ENCODE results near the gene RCOR1.
"Not testable (repeated sequence)": the region's sequence is repeated elsewhere in the genome, so short reads cannot be mapped to it uniquely, and the experiment has no call there.

Gene RCOR1

GRCh38 chr14:102629808-102630350, 37.4 kb downstream of the RCOR1 start:
- no peak for DNase-seq (ENCODE audit: low read depth, low spot score)

- no peak for DNase-seq (ENCODE audit: low read depth, low spot score)
These were observed 38.0 kb downstream of the RCOR1 start for GRCh38 chr14:102630405-102630804.

DNA sequence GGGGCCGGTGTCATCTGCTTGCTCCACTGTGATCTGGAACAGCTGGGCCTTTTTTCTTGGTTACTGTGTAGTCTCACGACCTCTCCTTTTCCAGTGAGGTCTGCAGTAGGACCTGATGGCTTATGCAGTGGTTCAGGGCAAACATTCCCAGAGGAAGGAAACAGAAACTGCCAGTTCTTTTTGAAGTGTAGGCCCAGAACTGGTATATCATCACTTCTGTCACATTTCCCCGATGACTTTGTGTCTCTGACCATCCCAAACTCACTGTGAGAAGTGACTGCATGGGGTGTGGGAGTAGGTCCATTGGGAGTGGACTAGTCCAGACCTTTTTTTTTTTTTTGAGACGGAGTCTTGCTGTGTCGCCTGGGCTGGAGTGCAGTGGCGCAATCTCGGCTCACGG, 38.4 kb downstream of the RCOR1 start:
- no peak for DNase-seq (ENCODE audit: low read depth, low spot score)

DNA sequence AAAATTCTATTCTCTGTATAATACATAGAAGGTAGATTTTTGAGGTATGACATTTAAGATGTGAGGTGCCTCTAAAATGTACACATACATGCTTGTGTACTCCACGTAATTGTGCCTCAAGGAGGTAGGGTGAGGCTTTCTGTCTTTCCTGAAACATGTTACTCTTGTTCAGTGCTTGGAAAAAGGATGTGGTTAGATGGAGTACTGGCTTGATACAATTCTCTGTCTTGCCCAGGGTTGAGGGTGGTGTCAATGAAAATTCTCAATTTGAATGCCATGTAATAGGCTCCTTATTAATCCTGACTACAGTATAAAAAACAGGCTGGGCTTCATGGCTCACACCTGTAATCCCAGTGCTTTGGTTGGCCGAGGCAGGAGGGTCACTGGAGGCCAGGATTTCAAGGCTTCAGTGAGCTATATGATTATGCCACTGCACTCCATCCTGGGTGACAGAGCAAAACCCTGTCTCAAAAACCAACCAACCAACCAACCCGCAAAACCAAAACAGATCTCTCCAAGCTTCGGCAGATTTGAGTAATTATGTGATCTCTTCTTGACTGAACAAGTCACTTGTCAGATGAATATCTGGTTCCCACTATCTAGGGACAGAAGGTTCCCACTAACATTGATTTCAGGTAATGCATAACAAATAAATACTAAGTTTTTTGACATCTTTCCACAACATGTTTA, 41.6 kb downstream of the RCOR1 start:
- no peak for DNase-seq (ENCODE audit: low read depth, low spot score)

DNA sequence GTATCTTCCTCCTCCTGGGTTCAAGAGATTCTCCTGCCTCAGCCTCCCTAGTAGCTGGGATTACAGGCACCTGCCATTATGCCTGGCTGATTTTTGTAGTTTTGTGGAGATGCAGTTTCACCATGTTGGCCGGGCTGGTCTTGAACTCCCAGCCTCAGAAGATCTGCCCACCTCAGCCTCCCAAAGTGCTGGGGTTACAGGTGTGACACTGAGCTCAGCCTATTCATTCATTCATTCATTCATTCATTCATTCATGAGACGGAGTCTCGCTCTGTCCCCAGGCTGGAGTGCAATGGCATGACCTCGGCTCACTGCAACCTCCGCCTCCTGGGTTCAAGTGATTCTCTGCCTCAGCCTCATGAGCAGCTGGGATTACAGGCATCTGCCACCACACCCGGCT, 47.2 kb downstream of the RCOR1 start:
- DNase-seq (ENCODE audit: low read depth, low spot score): not testable (repeated sequence)

- DNase-seq (ENCODE audit: low read depth, low spot score): no peak
These were observed 52.1 kb downstream of the RCOR1 start for GRCh38 chr14:102644523-102644922.

- DNase-seq (ENCODE audit: low read depth, low spot score): no peak
These were observed 53.4 kb downstream of the RCOR1 start for GRCh38 chr14:102645746-102646440.

DNA sequence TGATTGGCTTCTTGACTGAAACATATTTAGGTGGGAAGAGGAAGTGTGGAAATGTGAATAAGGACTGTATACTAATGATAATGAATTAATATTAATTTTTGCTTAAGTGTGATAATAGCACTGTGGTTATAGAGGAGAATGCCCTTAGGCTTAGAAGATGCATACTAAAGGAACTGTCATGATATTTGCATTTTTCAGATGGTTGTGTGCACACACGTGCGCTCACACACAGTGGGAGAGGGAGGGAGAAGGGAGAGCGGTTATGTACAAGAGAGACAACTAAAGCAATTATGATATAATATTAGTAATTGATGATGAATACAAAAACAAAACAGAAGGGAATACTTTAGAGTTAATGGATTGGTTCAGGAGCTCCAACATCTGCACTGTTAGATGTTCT, 54.2 kb downstream of the RCOR1 start:
- no peak for DNase-seq (ENCODE audit: low read depth, low spot score)

DNA sequence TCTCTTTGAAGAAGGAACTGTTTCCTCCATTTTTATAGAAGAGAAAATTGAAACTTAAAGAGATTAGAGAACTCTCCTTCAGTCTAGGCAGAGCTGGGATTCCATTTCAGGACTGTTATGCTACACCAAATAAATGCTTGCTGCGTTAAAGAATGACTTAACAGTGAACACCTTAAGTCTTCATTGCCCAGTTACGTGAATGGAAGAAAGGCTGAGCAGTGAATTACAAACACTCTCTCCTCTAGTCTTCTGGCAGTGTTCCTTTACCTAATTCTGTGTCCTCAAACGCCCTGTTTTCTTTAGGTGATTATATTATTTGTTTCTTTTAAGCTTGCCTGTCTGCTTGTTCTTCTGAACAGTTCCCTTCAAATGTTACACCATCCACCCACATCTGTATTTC, 59.7 kb downstream of the RCOR1 start:
- no peak for DNase-seq (ENCODE audit: low read depth, low spot score)

- no peak for DNase-seq (ENCODE audit: low read depth, low spot score)
These were observed 61.8 kb downstream of the RCOR1 start for GRCh38 chr14:102654298-102654697.

DNA sequence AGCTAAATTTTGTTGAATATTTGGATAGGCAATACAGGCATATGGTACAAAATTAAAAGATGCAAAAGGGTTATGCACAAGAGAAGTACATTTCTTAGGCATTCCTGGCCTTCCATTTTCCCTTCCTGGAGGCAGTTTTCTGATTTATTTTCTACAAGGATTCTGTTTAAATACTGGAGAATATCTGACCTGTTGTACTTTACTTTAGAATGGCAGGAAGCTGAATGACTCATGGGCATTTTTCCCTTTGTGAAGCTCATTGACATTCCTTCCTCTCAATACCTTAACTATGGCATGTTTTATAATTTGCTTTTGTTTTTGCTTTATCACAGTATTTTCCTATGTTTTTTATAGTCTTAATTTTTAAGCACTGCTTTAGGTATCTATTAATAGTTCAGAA, 62.7 kb downstream of the RCOR1 start:
- no peak for DNase-seq (ENCODE audit: low read depth, low spot score)

GRCh38 chr14:102659797-102660196, 67.3 kb downstream of the RCOR1 start:
- no peak for DNase-seq (ENCODE audit: low read depth, low spot score)

GRCh38 chr14:102661614-102662013, 69.2 kb downstream of the RCOR1 start:
- no peak for DNase-seq (ENCODE audit: low read depth, low spot score)

DNA sequence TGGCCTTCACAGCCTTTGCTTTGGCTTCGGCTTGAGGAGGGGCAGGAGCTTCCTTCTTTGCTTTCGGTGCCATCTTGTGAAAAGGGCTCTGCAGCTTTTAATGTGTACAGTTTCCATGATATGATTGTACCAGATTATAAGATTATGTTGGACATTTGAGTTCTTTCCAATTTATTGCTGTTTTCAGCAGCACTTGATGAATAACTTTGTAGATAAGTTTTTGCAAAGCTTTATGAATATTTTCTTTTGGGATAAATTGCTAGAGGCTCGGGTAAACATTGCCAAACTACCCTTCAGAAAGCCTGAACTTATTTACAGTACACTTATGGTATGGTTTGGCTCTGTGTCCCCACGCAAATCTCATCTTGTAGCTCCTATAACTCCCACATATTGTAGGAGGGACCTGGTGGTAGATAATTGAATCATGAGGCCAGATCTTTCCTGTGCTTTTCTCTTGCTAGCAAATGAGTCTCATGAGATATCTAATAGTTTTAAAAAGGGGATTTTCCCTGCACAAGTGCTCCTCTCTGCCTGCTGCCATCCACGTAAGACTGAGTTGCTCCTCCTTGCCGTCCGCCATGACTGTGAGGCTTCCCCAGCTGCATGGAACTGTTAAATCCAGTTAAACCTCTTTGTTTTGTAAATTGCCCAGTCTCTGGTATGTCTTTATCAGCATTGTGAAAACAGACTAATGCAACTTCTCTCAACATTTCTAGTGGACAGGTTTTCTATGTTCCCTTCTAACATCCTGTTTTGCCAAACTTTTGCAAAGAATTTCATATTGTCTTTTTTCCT, 70.4 kb downstream of the RCOR1 start:
- DNase-seq (ENCODE audit: low read depth, low spot score): no peak

DNA sequence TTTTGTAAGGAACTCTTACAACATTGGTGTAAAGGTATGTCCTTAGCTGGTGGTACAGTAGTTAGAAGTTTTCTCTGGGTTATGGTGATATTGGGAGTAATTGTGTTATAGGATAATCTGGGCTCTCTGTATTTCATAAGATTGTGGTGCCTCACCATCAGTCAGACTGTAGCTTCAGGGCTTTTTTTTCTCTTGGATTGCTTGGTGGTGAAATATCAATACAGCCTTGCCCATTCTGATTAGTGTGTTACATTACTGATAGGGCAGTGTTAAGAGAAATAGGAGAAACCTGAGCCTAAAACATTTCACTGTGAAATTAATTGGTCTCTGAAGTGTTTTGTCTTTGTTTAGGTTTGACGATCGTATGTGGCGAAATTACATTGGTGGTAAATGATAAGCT, 71.0 kb downstream of the RCOR1 start:
- no peak for DNase-seq (ENCODE audit: low read depth, low spot score)

DNA sequence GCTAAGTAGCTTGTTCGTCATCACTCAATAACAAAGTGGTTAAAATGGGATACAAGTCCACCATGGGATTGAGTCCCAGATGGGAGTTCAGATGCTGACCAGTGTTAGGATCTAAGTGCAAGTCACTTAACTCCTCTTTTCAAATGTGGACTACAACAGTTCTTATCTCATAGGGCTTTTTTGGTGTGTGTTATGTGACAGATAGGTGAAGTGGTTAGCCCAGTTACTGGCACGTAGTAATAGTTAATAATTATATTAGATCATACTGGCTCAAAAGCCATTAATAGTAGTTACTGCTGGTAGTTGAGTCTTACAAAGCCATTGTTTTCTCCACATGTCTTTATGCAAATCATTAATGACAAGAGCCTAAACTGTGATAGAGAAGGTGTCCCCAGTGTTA, 73.2 kb downstream of the RCOR1 start:
- no peak for DNase-seq (ENCODE audit: low read depth, low spot score)

DNA sequence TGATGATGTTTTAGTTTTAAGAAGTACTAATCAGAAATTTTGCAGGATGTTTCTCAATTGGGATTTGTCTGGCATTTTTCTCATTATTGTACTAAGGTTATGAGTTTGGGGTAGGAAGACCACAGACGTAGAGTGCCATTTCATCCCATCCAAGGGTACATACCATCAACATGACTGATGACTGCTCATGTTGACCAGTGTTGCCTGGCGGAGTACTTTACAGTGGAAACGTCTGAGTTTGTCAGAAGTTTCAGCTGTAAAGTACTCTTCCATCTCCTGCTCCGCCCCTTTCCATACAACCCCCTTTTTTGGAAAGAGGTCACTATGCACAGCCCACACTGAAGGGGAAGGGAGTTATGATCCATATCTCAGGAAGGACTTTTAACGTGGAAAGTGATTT, 74.2 kb downstream of the RCOR1 start:
- no peak for DNase-seq (ENCODE audit: low read depth, low spot score)

DNA sequence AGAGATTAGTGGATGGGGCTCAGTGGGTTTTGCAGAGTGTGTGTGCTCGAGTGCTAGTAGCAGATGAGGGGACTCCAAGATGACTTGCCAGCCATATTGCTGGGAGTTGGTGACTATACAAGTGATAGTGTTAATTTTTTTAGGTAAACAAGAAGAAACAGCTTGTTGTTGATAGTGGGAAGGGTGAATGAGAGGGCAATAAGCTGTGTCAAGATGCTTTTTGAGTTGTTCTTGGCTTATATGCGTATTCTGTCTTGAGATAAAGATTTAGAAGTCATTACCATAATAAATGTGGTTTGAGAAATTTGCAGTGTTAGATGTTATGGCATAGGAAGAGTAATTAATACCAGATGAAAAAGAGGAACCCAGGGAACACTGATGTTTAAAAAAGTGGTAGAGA, 75.3 kb downstream of the RCOR1 start:
- no peak for DNase-seq (ENCODE audit: low read depth, low spot score)

GRCh38 chr14:102668291-102668873, 75.9 kb downstream of the RCOR1 start:
- DNase-seq (ENCODE audit: low read depth, low spot score): no peak

DNA sequence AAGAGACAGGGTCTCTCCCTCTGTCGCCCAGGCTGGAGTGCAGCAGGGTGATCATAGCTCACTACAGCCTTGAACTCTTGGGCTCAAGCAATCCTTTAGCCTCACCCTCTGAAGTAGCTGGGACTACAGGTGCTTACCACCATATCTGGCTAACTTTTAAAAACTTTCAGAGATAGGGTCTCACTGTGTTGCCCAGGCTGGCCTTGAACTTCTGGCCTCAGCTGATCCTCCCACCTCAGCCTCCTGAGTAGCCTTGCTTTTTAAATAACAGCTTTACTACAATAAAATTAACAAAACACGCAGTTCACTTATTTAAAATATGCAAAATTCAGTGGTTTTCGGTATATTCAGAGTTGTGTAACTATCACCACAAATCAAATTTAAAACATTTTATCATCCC, 79.0 kb downstream of the RCOR1 start:
- no peak for DNase-seq (ENCODE audit: low read depth, low spot score)

GRCh38 chr14:102672410-102672960, 80.0 kb downstream of the RCOR1 start:
- no peak for DNase-seq (ENCODE audit: low read depth, low spot score)

- DNase-seq (ENCODE audit: low read depth, low spot score): no peak
These were observed 82.9 kb downstream of the RCOR1 start for GRCh38 chr14:102675396-102675795.

Measured in activated naive CD8-positive, alpha-beta T cell treated with anti-CD3 and anti-CD28 coated beads, Interleukin-2, amount 50 U/mL, for 16 hours (primary cell).